Stimulated activated CD4-positive, alpha-beta T cell treated with anti-CD3 and anti-CD28 coated beads, Interleukin-2, amount 100 ng/mL, for 48 hours (primary cell): ENCODE results near the gene LUC7L2.
A peak's percentile ranks its signal among the peaks of the same experiment; 100 is the strongest.
"Not testable (repeated sequence)": the region's sequence is repeated elsewhere in the genome, so short reads cannot be mapped to it uniquely, and the experiment has no call there.

Source experiments
- DNase-seq, 2 donors: peaks; one replicate each; pipeline ENCODE4 v3.0.0-alpha.2; 2020

LUC7L2 gene, protein sequence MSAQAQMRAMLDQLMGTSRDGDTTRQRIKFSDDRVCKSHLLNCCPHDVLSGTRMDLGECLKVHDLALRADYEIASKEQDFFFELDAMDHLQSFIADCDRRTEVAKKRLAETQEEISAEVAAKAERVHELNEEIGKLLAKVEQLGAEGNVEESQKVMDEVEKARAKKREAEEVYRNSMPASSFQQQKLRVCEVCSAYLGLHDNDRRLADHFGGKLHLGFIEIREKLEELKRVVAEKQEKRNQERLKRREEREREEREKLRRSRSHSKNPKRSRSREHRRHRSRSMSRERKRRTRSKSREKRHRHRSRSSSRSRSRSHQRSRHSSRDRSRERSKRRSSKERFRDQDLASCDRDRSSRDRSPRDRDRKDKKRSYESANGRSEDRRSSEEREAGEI

DNA sequence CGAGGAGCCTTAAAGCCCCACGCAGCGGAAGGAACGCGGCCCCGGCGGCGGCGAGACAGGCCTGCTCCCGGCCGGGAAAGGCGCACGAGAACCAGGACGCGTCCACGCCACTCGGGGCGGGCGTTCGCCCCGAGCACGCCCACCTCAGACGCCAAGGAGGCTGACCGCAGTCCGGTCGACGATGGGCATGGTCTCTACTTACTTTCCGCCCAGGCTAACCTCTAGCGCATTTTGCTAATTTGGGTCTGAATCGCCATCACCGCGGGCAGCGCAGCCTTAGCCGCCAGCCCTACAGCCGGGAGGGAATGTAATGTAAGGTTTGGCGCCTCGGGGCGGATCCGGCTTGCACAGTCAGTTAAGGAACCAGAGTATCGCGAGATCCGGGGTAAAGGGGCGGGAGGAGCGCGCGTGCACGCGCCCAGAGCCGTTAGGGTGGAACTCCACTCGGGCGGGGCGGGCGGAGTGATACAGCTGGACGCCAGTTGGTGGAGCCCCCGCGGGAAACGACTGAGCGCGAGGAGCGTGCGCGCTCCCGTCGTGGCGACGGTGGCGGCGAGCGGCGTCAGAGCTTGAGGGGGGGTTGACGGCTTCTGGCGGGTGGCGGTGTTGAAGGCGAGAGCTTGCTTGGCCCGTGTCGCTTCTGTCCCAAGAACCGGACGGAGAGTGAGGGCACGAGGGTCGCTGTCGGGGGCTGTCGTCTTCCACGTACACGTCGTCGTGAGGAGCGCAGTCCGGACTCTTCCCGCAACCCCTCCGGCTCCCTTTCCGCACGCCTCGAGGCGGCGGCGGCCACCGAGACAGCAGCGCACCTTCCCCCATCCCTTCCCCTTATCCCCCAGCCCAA lies at the start of gene LUC7L2:
Gene LUC7L2 (plus strand): TSS at position 529 of the 844 bp plus-strand sequence. CDS start 368 bp downstream, outside the sequence.
- peak; percentile 98 to 99 for DNase-seq

DNA sequence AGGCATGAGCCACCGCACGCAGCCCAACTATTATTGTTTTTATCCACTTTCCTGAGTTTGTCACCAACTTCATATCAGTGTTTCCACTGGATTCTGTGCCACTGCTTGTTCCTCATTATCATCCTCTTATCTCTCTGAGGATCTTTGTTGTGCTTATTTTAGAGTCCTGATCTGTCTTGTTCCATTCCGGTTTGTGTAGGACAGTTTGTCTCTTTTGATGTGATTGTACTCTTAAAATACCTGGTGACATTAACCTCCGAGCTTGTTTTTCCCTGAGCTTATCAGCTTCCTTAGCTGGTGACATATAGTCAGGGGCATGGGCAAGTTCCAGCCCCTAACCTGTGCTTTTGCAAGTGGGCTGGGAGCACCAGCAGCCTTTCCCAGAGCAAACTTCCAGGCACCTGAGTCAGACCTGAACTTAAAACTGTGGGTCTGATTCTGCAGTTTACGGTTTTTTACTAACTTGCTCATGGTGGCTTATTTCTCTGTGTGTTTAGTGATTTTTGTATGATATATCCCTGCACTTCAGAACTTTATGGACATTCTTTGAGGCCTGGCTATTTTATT lies 41.7 kb upstream of the LUC7L2 start:
- no peak for DNase-seq

DNA sequence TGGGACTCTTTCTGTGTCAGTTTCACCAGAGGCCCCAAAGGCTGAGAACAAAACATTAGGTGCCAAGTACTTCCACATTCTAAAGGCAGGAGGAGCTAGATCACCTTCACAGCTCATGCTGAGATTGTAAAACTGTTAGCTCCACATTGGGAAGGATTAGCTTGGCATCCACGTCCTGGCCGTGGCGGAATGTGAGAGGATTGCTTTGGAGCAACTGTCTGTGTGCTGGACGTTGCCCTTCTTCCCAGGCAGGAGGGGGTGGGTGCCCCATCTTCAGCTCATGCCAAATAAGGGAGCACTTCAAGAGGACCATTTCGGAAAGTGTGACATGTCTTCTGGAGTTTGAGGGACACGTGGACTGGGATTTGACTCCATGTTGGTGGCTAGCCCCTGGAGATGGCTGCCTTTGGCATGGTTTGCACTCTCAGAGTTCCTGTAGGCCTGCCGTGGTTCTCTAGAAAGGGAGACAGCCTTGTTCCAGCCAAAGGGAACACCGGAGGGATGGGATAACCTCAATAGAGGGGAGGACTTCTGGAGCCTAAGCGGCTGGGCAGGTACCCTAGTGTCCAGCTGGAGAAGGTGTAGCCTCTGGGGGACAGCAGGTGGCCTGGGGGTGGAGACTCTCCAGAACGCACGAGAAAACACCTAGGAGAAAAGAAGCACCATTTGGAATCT lies 38.5 kb upstream of the LUC7L2 start:
- no peak for DNase-seq

DNA sequence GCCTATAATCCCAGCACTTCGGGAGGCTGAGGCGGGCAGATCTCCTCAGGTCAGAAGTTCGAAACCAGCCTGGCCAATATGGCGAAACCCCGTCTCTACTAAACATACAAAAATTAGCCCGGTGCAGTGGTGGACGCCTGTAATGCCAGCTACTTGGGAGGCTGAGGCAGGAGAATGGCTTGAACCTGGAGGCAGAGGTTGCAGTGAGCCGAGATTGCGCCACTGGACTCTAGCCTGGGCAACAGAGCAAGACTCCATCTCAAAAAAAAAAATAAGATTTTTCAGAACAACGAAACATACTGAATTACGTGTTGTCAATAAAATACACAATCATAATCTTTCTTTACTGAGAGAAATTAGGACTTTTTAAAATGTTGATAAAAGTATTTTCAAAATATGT lies 35.0 kb upstream of the LUC7L2 start:
- DNase-seq: not testable (repeated sequence)

DNA sequence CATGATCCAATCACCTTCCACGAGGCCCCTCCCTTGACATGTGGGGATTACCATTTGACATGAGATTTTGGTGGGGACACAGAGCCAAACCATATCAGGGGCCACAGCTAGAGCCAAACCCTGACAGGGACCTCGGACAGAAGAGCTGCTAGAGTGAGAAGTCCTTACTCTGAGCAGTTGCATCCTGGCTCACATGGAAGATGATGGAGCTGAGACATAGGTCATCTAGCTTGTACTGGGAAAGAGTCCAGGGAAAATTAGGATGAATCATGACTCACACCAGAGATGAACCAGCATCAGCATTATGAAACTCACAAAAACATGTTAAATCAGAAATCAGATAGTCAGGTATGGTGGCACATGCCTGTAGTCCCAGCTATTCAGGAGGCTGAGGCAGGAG lies 31.3 kb upstream of the LUC7L2 start:
- no peak for DNase-seq

DNA sequence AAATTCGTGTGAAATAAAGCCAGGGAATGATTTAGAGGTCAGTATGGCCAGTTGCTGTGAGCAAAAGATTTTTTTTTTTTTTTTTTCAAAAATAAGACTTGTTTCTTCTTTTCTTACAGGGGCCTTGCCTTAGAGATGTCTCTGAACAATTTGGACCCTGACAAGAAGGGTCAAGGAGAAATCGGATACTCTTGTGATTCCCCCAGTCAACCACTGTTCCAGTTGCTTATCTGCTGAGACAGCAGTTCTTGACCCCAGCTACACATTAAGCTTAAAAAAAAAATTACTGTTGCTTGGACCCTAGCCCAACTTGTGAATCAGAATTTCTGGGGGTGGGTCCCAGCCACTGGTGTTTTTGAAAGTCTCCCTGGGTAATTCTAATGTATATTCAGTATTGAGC lies 30.6 kb upstream of the LUC7L2 start:
- DNase-seq: no peak

DNA sequence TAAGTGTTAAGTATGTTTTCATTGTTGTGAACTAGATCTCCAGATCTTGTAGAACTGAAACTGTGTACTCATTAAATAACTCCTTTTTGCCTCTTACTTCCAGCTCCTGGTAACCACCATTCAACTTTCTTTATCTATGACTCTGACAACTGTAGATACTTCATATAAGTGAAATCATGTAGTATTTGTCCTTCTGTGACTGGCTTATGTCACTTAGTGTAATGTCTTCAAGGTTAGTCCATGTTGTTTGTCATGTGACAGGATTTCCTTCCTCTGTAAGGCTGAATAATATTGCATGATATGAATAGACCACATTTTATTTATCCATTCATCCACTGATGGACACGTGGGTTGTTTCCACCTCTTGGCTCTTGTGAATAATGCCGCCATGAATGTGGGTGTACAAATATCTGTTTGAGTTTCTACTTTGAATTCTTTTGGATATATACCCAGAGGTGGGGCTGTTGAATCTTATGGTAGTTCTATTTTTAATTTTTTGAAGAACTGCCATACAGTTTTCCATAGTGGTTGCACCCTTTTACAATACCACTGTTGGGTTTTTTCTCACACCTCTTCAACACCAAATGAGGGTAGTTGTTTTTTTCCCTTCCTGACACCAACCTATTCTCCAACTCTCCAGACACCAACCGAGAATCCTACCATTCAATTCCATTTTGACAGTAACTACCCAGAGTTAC lies 29.2 kb upstream of the LUC7L2 start:
- DNase-seq: no peak

DNA sequence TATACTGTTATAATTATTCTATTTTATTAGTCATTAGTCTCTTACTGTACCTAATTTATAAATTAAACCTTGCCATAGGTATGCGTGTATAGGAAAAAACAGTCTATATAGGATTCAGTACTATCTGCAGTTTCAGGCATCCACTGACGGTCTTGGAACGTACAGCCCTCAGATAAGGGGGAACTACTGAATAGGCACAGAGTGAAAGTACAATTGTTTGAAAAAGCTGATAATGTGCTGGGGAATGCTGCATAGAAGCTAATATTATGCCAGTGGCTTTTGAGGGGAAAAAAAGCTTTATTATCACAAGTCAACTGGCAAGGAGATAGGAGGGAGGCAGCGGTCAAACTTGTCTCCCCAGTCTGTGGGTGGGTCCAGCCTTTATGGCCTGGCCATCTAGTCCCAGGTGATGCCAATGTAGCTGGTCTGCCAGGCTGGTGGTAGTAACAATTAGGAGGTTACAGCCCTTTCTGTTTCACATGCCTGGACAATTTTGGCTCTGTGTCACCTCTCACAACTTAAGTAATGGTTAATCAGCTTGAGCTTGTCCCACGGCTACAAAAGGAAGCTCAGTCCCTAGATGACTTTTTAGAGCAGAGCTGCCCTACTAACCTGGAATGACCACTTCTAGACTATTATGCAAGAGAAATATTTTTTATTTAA lies 26.9 kb upstream of the LUC7L2 start:
- DNase-seq: no peak

DNA sequence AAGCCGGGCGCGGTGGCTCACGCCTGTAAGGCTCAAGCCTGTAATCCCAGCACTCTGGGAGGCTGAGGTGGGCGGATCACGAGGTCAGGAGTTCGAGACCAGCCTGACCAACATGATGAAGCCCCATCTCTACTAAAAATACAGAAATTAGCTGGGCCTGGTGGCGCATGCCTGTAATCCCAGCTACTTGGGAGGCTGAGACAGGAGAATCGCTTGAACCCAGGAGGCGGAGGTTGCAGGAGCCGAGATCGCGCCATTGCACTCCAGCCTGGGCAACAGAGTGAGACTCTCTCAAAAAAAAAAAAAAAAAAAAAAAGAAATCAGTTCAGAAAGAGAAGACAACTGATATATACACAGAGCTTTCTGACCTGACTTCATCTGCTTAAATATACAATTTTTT lies 26.3 kb upstream of the LUC7L2 start:
- DNase-seq: not testable (repeated sequence)

DNA sequence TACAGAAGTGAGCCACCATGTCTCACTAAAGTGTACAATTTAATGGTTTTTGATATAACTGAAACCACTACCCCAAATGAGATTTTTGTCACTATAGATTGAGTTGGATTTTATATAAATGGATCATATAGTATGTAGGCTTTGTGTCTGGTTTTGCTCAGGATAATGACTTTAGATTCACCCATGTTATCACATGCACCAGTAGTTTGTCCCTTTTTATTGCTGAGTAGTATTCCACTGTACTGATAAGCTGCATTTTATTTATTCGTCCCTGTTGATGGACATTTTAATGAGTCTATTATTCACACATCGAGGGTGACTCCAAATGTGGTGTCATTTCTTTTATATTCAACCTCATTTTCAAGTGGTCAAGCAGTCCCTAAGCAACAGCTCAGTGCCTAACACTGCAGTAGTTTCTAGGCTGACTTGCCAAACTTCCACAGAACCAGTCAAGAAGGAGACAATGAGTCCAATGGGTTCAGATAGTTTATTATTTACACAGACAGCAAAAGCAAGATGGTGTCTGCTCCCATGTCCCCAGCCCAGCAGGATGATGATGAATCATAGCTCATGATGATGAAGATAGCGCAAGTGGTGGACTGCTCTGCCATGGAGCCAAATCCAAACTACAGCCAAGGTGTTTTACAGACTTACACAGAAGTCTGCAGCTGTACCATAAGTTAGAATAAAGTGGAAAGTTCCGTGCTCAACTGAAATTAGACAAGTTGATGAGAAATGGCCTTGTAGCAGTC lies 25.1 kb upstream of the LUC7L2 start:
- DNase-seq: no peak

DNA sequence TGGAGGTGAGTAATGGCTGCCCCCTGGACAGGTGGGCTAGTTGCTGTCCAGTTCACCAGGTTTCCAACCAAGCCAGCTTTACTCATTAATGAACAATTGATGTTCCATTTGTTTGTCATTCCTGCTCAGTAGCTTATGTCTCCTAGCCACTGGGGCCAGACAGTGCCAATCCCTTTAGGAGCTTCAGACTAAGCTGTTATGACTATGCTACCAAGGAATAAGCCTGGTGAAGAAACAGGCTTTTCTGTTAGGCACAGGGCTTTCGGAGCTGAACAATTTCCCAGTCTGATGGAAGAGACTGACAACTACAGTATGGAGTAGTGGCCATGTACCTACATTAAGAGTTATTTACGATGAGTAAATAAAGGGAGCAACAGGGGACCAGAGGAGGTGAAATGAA lies 20.7 kb upstream of the LUC7L2 start:
- DNase-seq: no peak

DNA sequence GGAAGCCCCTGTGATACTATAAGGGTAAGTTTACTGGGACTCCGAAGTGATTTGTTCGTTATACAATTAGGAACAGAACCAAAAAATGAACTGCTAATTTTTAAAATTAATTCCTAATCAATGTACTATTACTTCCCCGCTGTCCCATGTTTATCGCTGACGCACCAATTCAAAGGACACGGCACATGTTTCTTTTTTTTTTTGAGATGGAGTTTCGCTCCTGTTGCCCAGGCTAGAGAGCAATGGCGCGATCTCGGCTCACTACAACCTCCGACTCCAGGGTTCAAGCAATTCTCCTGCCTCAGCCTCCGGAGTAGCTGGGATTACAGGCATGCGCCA lies 20.0 kb upstream of the LUC7L2 start:
- DNase-seq: no peak

DNA sequence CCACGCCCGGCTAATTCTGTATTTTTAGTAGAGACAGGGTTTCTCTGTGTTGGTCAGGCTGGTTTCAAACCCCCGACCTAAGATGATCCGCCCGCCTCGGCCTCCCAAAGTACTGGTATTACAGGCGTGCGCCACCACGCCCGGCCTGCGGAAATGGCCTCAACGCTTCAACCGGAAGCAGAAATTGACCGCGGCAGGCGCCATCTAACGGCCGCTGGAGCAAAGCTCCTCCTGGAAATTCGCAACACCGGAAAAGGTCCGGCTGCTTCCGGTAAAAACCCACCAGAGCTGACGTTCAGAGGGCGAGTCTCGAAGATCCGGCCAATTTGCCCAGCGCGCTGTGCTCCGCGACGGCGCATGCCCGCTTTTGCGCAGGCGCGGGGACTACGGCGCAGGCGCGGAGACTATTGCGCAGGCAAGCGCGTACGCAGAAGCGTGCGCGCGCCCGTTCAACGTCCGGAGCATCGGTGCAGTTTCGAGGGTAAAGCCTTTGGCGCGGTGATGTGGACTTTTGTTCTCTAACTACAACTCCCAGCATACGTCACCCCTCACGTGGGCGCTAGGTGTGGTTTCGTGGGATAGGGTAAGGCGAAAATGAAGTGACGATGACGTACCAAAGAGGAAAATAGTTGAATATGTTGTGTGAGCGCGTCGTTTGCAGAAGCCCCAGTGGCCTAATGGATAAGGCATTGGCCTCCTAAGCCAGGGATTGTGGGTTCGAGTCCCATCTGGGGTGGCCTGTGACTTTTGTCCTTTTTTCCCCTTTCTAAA lies 19.5 kb upstream of the LUC7L2 start:
- DNase-seq: peak; percentile 97 to 98

DNA sequence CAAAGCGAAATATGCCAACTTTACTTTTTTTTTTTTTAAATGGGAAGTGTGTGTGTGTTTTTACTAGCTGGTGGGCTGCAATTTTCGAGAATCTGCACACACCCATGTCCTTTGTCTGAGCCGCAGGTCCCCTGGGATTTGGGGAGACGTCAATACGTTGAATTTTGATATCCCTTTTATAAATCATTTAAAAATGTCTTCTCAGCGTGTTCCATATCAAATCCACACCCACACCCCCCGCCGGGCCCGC lies 19.0 kb upstream of the LUC7L2 start:
- DNase-seq: no peak

DNA sequence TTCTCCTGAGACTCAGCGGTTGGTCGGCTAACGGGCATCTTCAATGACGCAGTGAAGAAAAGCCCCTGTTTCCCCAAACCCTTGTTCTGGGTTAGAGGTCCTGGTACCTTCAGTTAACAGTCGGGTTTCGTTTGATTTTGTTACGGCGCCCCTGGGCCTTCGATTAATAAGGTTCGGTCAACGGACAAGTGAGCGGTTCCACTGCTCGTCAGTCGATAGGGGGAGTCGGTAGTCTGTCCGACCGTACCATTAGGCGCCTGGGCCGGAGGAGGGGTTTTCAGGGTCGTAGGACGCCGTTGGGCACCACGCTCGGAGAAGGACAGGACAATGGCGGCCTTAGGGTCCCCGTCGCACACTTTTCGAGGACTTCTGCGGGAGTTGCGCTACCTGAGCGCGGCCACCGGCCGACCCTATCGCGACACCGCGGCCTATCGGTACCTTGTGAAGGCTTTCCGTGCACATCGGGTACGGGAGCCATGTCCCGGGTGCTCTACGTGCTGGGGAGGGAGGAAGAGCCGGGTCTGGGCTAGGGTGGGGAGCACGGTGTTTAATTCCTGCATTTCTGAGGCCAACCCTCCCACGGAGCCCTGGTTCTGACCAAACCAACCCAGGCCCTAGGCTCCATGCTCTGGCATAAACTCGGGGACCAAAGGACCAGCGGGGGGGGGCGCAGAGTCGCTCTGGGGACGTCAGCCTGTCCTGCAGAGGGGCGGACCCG lies 18.5 kb upstream of the LUC7L2 start, which contains the start of gene FMC1:
Gene FMC1 (plus strand): TSS at position 280 of the 718 bp plus-strand sequence. CDS start 48 bp downstream, at position 328.
- peak; percentile 71 to 78 for DNase-seq

DNA sequence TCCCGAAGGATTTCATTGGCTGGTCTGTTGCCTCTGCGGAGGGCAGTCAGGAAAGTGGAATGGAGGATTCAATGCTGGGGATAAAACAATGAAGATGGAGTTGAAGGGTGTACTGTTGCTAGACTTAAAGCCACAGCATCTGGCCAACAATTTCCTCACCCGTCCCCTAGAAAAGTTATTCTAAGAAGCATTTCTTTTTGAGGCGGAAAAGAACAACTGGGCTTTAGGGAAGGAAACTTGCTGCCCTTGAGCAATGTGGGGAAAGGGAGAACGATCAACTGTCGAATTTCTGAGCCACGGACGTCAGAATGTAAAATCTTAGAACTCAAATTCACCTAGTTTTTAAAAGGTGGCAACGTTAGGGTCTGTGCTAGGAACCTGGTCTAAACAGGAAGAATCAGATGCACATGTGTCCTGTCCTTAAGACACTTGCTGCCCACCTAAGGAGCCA lies 17.9 kb upstream of the LUC7L2 start:
- no peak for DNase-seq

DNA sequence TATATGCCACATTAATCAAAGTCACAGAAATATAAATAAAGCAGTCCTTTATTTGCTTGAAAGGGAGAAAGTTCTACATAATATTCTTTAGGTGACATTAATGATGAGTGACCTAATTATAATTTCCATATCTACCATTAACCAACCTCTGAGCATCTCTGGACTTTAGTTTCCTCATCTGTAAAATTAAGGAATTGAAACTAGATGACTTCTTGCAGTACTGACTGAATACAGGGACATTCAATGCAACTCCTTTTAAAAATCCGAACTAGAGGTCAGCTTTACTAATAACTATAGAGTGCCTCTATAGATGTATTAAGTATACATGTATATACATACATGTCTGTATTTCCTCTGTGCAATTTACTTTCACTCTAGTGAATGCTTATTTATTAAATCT lies 14.7 kb upstream of the LUC7L2 start:
- no peak for DNase-seq

DNA sequence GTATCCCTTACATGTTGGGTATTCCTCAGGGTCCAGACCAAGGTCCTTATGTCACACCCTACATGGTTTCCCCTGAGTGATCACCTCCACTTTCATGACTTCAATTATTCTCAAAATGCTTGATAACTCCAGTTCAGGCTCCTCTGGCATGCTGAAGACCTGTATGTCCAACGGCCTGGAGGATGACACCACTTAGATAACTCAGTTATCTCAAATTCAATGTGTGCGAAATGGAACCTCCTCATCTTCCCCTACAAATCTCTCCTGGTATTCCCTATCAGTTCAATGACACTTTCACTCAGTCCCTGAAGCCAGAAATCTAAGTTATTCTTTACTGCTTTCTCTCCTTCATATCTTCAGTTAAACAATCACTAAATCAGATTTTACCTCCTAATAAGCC lies 8.7 kb upstream of the LUC7L2 start:
- DNase-seq: no peak

DNA sequence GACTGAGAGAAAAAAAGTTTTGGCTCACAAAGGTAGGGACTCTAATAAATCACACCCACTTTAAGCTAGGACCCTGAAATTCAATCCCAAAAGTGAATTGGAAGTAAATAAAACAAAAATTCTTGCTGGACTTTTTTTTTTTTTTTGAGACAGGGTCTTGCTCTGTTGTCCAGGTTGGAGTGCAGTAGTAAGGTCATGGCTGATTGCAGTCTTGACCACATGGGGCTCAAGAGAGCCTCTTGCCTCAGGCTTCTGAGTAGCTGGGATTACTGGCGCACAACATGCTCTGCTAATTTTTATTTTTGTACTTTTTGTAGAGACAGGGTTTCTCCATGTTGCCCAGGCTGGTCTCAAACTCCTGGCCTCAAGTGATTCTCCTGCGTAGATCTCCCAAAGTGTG lies 5.0 kb upstream of the LUC7L2 start:
- DNase-seq: no peak

DNA sequence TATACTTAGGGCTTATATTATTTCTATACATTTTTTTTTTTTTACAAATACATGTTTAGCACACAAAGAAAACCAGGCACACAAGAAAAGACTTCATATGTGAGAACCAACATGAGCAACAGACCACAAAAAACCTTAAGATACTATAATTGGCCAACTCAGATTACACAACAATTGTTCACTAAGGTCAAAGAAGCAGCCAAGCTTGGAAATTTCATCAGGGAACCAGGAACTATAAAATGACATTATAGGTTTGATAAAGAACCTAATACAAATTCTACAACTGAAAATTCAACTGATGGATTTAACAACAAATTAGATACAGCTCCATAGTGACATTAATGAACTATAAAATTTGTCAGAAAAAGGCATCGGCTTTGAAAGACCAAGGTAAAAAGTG lies 4.4 kb upstream of the LUC7L2 start:
- DNase-seq: no peak
